Retinal pigment epithelial cell (primary cell): ENCODE measurements around the gene RNF8.
"Not testable (repeated sequence)": the region's sequence is repeated elsewhere in the genome, so short reads cannot be mapped to it uniquely, and the experiment has no call there.

Source experiments
- DNase-seq: peaks from one replicate; pipeline ENCODE4 v3.0.0-alpha.2; 2010; ENCODE audit warnings: low read depth
- H3K4me3 ChIP-seq: 2 replicates; pipeline ENCODE4 v1.5.1; 2011; ENCODE audit warnings: mild to moderate bottlenecking, low read length, control low read depth, moderate library complexity
- CTCF ChIP-seq: conservative IDR thresholded peaks from 2 replicates; pipeline ENCODE4 v1.5.1; 2011; ENCODE audit warnings: low read depth, low read length, control low read depth, inconsistent platforms

The RNF8 gene

GRCh38 chr6:37321516-37322415 is 32.0 kb upstream of the RNF8 start:
- DNase-seq: no peak
- no peak for TF ChIP-seq CTCF
- no peak overlapping the region for H3K4me3 ChIP-seq

GRCh38 chr6:37323580-37323979 is 30.2 kb upstream of the RNF8 start:
- no peak overlapping the region for H3K4me3 ChIP-seq
- no peak for TF ChIP-seq CTCF
- no peak for DNase-seq

GRCh38 chr6:37324131-37325033 is 29.4 kb upstream of the RNF8 start:
- no peak overlapping the region for H3K4me3 ChIP-seq
- TF ChIP-seq CTCF: no peak
- no peak for DNase-seq

- DNase-seq, H3K4me3 ChIP-seq: not testable (repeated sequence)
These were observed 23.4 kb upstream of the RNF8 start for GRCh38 chr6:37330345-37330744.

- DNase-seq: no peak
- no peak overlapping the region for H3K4me3 ChIP-seq
- TF ChIP-seq CTCF: no peak
These were observed 22.7 kb upstream of the RNF8 start for GRCh38 chr6:37331047-37331446.

- no peak for TF ChIP-seq CTCF
- DNase-seq: no peak
- no peak overlapping the region for H3K4me3 ChIP-seq
These were observed 20.9 kb upstream of the RNF8 start for GRCh38 chr6:37332894-37333293.

- no peak for TF ChIP-seq CTCF
- no peak for DNase-seq
- no peak overlapping the region for H3K4me3 ChIP-seq
These were observed 19.7 kb upstream of the RNF8 start for GRCh38 chr6:37334047-37334446.

GRCh38 chr6:37338317-37338716 is 15.5 kb upstream of the RNF8 start:
- not testable (repeated sequence) for H3K4me3 ChIP-seq, DNase-seq
